Measurements from ENCODE around the gene AMIGO2.

AMIGO2 gene

GRCh38 chr12:47100160-47100559 lies 20.4 kb upstream of the AMIGO2 start:
- H3K4me3 ChIP-seq (ENCODE audit: control insufficient read depth, low read depth, low read length) = no peak overlapping the region
- TF ChIP-seq CTCF (conservative IDR thresholded peaks at IDR 0.05; ENCODE audit: control insufficient read depth, insufficient read depth, low read depth, low read length) = no peak
- peak; percentile 53 for DNase-seq (ENCODE audit: low read depth)

DNA sequence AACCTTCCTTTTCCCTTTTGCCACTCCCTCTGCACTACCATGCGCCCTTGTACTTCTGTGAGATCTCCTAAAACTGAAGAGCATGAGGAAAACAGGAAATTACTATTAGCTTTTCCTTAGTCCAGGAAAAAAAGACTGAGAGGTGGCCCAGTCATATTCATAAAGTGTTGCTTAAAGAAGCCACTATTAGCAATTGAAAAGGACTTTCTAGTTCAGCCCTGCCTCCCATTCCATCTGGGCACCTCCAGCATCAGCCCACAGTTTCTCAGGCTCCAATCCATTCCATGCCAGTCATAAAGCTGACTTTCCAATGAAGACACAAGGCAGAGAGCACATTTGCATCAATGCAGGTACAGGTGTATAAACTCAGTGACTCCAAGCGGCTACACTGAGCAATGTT lies 19.9 kb upstream of the AMIGO2 start:
- DNase-seq (ENCODE audit: low read depth) = no peak
- H3K4me3 ChIP-seq (ENCODE audit: control insufficient read depth, low read depth, low read length) = no peak overlapping the region

GRCh38 chr12:47098099-47098498 lies 18.3 kb upstream of the AMIGO2 start:
- H3K4me3 ChIP-seq (ENCODE audit: control insufficient read depth, low read depth, low read length) = no peak overlapping the region
- no peak for DNase-seq (ENCODE audit: low read depth)
- no peak for TF ChIP-seq CTCF (conservative IDR thresholded peaks at IDR 0.05; ENCODE audit: control insufficient read depth, insufficient read depth, low read depth, low read length)

More for the DNA sequence above, 19.9 kb upstream of the AMIGO2 start:
- TF ChIP-seq CTCF (conservative IDR thresholded peaks at IDR 0.05; ENCODE audit: control insufficient read depth, insufficient read depth, low read depth, low read length) = no peak

DNA sequence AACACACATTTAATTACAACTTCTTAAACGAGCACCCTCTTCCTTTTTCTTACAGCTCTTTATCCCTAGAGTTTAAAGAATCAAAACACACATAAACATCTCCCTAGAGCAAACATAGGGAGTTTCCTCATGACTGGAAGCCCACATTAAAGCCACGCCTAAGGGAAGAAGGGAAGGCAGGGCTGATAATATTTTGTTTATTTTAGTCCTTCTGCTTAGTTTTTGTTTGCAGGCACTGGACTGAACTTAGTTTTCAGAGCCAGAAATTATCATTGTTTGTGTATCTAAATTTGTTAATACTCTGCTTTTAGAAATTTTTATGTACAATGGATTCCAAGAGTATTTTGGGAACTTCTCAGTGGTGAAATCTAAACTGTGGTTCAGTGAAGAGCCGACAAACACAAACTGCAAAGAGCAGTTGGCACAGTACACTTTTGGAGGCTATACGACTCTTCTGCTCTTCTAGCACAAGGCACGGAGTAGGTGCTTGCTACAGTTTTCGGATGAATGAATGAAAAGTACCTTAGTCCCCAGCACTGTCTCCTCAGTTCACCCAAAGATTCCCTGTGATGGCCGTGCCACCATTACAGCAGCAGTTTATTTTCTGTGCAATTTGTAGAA lies 17.6 kb upstream of the AMIGO2 start:
- no peak overlapping the region for H3K4me3 ChIP-seq (ENCODE audit: control insufficient read depth, low read depth, low read length)
- DNase-seq (ENCODE audit: low read depth) = no peak
- TF ChIP-seq CTCF (conservative IDR thresholded peaks at IDR 0.05; ENCODE audit: control insufficient read depth, insufficient read depth, low read depth, low read length) = no peak

- TF ChIP-seq CTCF (conservative IDR thresholded peaks at IDR 0.05; ENCODE audit: control insufficient read depth, insufficient read depth, low read depth, low read length) = no peak
- DNase-seq (ENCODE audit: low read depth) = peak; percentile 56
- no peak overlapping the region for H3K4me3 ChIP-seq (ENCODE audit: control insufficient read depth, low read depth, low read length)
Observed at GRCh38 chr12:47095446-47096236, 15.9 kb upstream of the AMIGO2 start.

DNA sequence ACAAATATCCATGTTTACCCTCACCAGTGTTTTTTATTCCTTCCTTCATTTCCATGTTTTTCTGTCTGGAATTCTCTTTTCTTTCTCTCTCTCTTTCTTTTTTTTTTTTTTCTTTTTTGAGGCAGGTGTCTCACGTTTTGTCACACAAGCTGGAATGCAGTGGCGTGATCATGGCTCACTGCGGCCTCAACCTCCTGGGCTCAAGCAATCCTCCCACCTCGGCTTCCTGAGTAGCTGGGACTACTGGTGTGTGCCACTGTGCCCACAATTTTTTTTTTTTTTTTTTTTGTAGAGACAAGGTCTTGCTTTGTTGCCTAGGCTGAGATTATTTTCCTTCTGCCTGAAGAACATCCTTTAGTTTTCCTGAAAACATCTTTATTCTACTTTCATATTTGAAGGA lies 15.0 kb upstream of the AMIGO2 start:
- no peak for DNase-seq (ENCODE audit: low read depth)
- no peak overlapping the region for H3K4me3 ChIP-seq (ENCODE audit: control insufficient read depth, low read depth, low read length)
- no peak for TF ChIP-seq CTCF (conservative IDR thresholded peaks at IDR 0.05; ENCODE audit: control insufficient read depth, insufficient read depth, low read depth, low read length)

All from fibroblast of mammary gland (primary cell).